Activated naive CD4-positive, alpha-beta T cell treated with anti-CD3 and anti-CD28 coated beads, Interleukin-2, amount 50 U/mL, for 72 hours (primary cell): Measurements from ENCODE around the gene GALNTL6. TPM values are rescaled to one million over a fixed set of nuclear protein-coding genes. Genes with fewer than 3 reads are reported as not detected.
"Not testable (repeated sequence)": the region's sequence is repeated elsewhere in the genome, so short reads cannot be mapped to it uniquely, and the experiment has no call there.

Source experiments
- ATAC-seq, 2 donors: fragments of 150-1000 bp; cut with Tn5 transposase; 2 replicates each; pipeline ENCODE4 v1.10.0; 2021; ENCODE audit warnings: mild to moderate bottlenecking in 2 of 2, moderate library complexity in 2 of 2
- DNase-seq, 2 donors: peaks; one replicate each; pipeline ENCODE4 v3.0.0; 2021 to 2022; ENCODE audit warnings: low spot score in 2 of 2
- H3K27ac Mint-ChIP-seq, 2 donors: one replicate each; pipeline ENCODE4 v1.8.0; 2022; ENCODE audit warnings: mild to moderate bottlenecking in 2 of 2, mixed read lengths in 2 of 2
- H3K36me3 Mint-ChIP-seq, 2 donors: one replicate each; pipeline ENCODE4 v1.8.0; 2022; ENCODE audit warnings: mixed read lengths in 2 of 2
- H3K9me3 Mint-ChIP-seq, 2 donors: one replicate each; pipeline ENCODE4 v1.8.0; 2022; ENCODE audit warnings: mixed read lengths in 2 of 2
- total RNA-seq, 2 donors: library from RNA; stranded (reverse); gene quantifications; one replicate each; pipeline ENCODE4 v1.2.3, GENCODE V29; 2022

The GALNTL6 gene
- total RNA-seq, 2 donors from 2014 or later, result not detected

- Mint-ChIP-seq H3K9me3 (peaks cover 19 to 28% of the 10 kb centered on the region in 2 donors), H3K27ac (no peak overlapping the region), H3K36me3 (peaks cover 0 to 12% of the 10 kb centered on the region in 2 donors)
- ATAC-seq (no peak), DNase-seq (no peak)
Observed at GRCh38 chr4:172708184-172708583, 895.0 kb downstream of the GALNTL6 start.

- Mint-ChIP-seq H3K36me3 (peaks cover 0 to 12% of the 10 kb centered on the region in 2 donors), H3K9me3 (peaks cover 13 to 28% of the 10 kb centered on the region in 2 donors), H3K27ac (no peak overlapping the region)
- ATAC-seq, result no peak
- no peak for DNase-seq
Observed at GRCh38 chr4:172709376-172709775, 896.2 kb downstream of the GALNTL6 start.

GRCh38 chr4:172716291-172716690 is 903.1 kb downstream of the GALNTL6 start:
- no peak overlapping the region for H3K27ac Mint-ChIP-seq
- DNase-seq, result no peak
- peaks cover 7 to 9% of the 10 kb centered on the region in 2 donors for H3K9me3 Mint-ChIP-seq
- no peaks in the 10 kb centered on the region for H3K36me3 Mint-ChIP-seq
- ATAC-seq, result no peak

GRCh38 chr4:172721659-172722058 is 908.5 kb downstream of the GALNTL6 start:
- H3K27ac Mint-ChIP-seq, result no peak overlapping the region
- no peak for ATAC-seq
- peaks cover 10% of the 10 kb centered on the region in 2 donors for H3K9me3 Mint-ChIP-seq
- DNase-seq, result no peak
- no peaks in the 10 kb centered on the region for H3K36me3 Mint-ChIP-seq

GRCh38 chr4:172725581-172725980 is 912.4 kb downstream of the GALNTL6 start:
- no peaks in the 10 kb centered on the region for H3K36me3 Mint-ChIP-seq
- ATAC-seq (no peak), DNase-seq (no peak)
- peaks cover 7 to 10% of the 10 kb centered on the region in 2 donors for H3K9me3 Mint-ChIP-seq
- no peak overlapping the region for H3K27ac Mint-ChIP-seq

- Mint-ChIP-seq H3K27ac (no peak overlapping the region), H3K36me3 (no peaks in the 10 kb centered on the region), H3K9me3 (peaks cover 7 to 10% of the 10 kb centered on the region in 2 donors)
- ATAC-seq, result no peak
- DNase-seq, result no peak
Observed at GRCh38 chr4:172726001-172726423, 912.8 kb downstream of the GALNTL6 start.

- H3K27ac Mint-ChIP-seq, result no peak overlapping the region
- ATAC-seq, result no peak
Observed at GRCh38 chr4:172727631-172728030, 914.4 kb downstream of the GALNTL6 start.

GRCh38 chr4:172733645-172734044 is 920.4 kb downstream of the GALNTL6 start:
- H3K9me3 Mint-ChIP-seq, result peaks cover 36 to 50% of the 10 kb centered on the region in 2 donors

More at GRCh38 chr4:172727631-172728030, 914.4 kb downstream of the GALNTL6 start:
- no peak for DNase-seq
- peaks cover 17 to 19% of the 10 kb centered on the region in 2 donors for H3K9me3 Mint-ChIP-seq
- no peaks in the 10 kb centered on the region for H3K36me3 Mint-ChIP-seq

GRCh38 chr4:172734555-172734954 is 921.4 kb downstream of the GALNTL6 start:
- H3K27ac Mint-ChIP-seq, result no peak overlapping the region
- H3K36me3 Mint-ChIP-seq, result peaks cover 0 to 24% of the 10 kb centered on the region in 2 donors
- no peak for DNase-seq
- no peak for ATAC-seq
- peaks cover 40 to 50% of the 10 kb centered on the region in 2 donors for H3K9me3 Mint-ChIP-seq

More at GRCh38 chr4:172733645-172734044, 920.4 kb downstream of the GALNTL6 start:
- H3K36me3 Mint-ChIP-seq, result peaks cover 0 to 24% of the 10 kb centered on the region in 2 donors
- ATAC-seq, DNase-seq, H3K27ac Mint-ChIP-seq: not testable (repeated sequence)

- Mint-ChIP-seq H3K36me3 (peaks cover 0 to 24% of the 10 kb centered on the region in 2 donors), H3K27ac (no peak overlapping the region), H3K9me3 (peaks cover 40 to 54% of the 10 kb centered on the region in 2 donors)
- DNase-seq, result no peak
- ATAC-seq, result no peak
Observed at GRCh38 chr4:172736046-172736445, 922.8 kb downstream of the GALNTL6 start.

GRCh38 chr4:172740434-172740833 is 927.2 kb downstream of the GALNTL6 start:
- peaks cover 0 to 19% of the 10 kb centered on the region in 2 donors for H3K36me3 Mint-ChIP-seq
- DNase-seq (no peak), ATAC-seq (peak in 1 of 2 donors; percentile 32)
- no peak overlapping the region for H3K27ac Mint-ChIP-seq
- peaks cover 15 to 27% of the 10 kb centered on the region in 2 donors for H3K9me3 Mint-ChIP-seq

- no peaks in the 10 kb centered on the region for H3K36me3 Mint-ChIP-seq
- ATAC-seq, result peak; percentile 84 to 98
- no peak for DNase-seq
- H3K27ac Mint-ChIP-seq, result no peak overlapping the region
- H3K9me3 Mint-ChIP-seq, result peaks cover 5 to 9% of the 10 kb centered on the region in 2 donors
Observed at GRCh38 chr4:172750910-172751309, 937.7 kb downstream of the GALNTL6 start.

- H3K36me3 Mint-ChIP-seq, result no peaks in the 10 kb centered on the region
- no peak for ATAC-seq
- no peak for DNase-seq
- H3K9me3 Mint-ChIP-seq, result peaks cover 5 to 9% of the 10 kb centered on the region in 2 donors
- no peak overlapping the region for H3K27ac Mint-ChIP-seq
Observed at GRCh38 chr4:172751550-172751949, 938.3 kb downstream of the GALNTL6 start.

GRCh38 chr4:172758586-172759340 is 945.6 kb downstream of the GALNTL6 start:
- Mint-ChIP-seq H3K9me3 (peaks cover 6 to 9% of the 10 kb centered on the region in 2 donors), H3K27ac (no peak overlapping the region), H3K36me3 (no peaks in the 10 kb centered on the region)
- ATAC-seq, result no peak
- no peak for DNase-seq

GRCh38 chr4:172760512-172760911 is 947.3 kb downstream of the GALNTL6 start:
- peaks cover 4 to 9% of the 10 kb centered on the region in 2 donors for H3K9me3 Mint-ChIP-seq
- DNase-seq (no peak), ATAC-seq (no peak)
- no peaks in the 10 kb centered on the region for H3K36me3 Mint-ChIP-seq
- H3K27ac Mint-ChIP-seq, result no peak overlapping the region

GRCh38 chr4:172762895-172763294 is 949.7 kb downstream of the GALNTL6 start:
- Mint-ChIP-seq H3K36me3 (no peaks in the 10 kb centered on the region), H3K27ac (no peak overlapping the region), H3K9me3 (peaks cover 5 to 14% of the 10 kb centered on the region in 2 donors)
- DNase-seq (no peak), ATAC-seq (no peak)

GRCh38 chr4:172770787-172771186 is 957.6 kb downstream of the GALNTL6 start:
- peaks cover 10 to 11% of the 10 kb centered on the region in 2 donors for H3K9me3 Mint-ChIP-seq
- H3K36me3 Mint-ChIP-seq, result no peaks in the 10 kb centered on the region
- no peak overlapping the region for H3K27ac Mint-ChIP-seq
- no peak for ATAC-seq
- no peak for DNase-seq

GRCh38 chr4:172772781-172773180 is 959.6 kb downstream of the GALNTL6 start:
- peaks cover 7 to 10% of the 10 kb centered on the region in 2 donors for H3K9me3 Mint-ChIP-seq
- no peak overlapping the region for H3K27ac Mint-ChIP-seq
- DNase-seq, result no peak
- no peak for ATAC-seq
- H3K36me3 Mint-ChIP-seq, result no peaks in the 10 kb centered on the region
